HG03039 (cell line): ENCODE data around the gene CKMT1A.
A peak's percentile ranks its signal among the peaks of the same experiment; 100 is the strongest.
"Not testable (repeated sequence)": the region's sequence is repeated elsewhere in the genome, so short reads cannot be mapped to it uniquely, and the experiment has no call there.

Experiments
- ATAC-seq: cut with Tn5 transposase; IDR thresholded peaks from one replicate; pipeline ENCODE4 v1.9.1; 2021; ENCODE audit warnings: mild to moderate bottlenecking, moderate library complexity; ENCODE audit not compliant: unreplicated experiment

Gene CKMT1A

GRCh38 chr15:43693148-43694022, at the start of gene CKMT1A:
TSS of gene CKMT1A (plus strand) at chr15:43693859. CDS start at chr15:43694051, 192 bp downstream.
- not testable (repeated sequence) for ATAC-seq

GRCh38 chr15:43648649-43649429, 44.8 kb upstream of the CKMT1A start, which contains the start of gene CATSPER2:
TSS of gene CATSPER2 (minus strand) at chr15:43648844. CDS start at chr15:43648061, 783 bp downstream.
- ATAC-seq, result no peak

- ATAC-seq, result not testable (repeated sequence)
Observed at GRCh38 chr15:43649430-43649926, 44.2 kb upstream of the CKMT1A start.

- not testable (repeated sequence) for ATAC-seq
Observed at GRCh38 chr15:43659727-43660126, 33.9 kb upstream of the CKMT1A start.

- not testable (repeated sequence) for ATAC-seq
Observed at GRCh38 chr15:43662293-43662692, 31.4 kb upstream of the CKMT1A start.

GRCh38 chr15:43663333-43663732, 30.3 kb upstream of the CKMT1A start:
- not testable (repeated sequence) for ATAC-seq

- ATAC-seq, result not testable (repeated sequence)
Observed at GRCh38 chr15:43666177-43666576, 27.5 kb upstream of the CKMT1A start.

- not testable (repeated sequence) for ATAC-seq
Observed at GRCh38 chr15:43674175-43674574, 19.5 kb upstream of the CKMT1A start.

GRCh38 chr15:43689604-43690301, 3.9 kb upstream of the CKMT1A start:
- peak; percentile 96 for ATAC-seq

- ATAC-seq, result not testable (repeated sequence)
Observed at GRCh38 chr15:43692679-43693078, 980 bp upstream of the CKMT1A start.

GRCh38 chr15:43702174-43702573, 8.5 kb downstream of the CKMT1A start:
- ATAC-seq, result no peak

GRCh38 chr15:43702701-43703424, 9.2 kb downstream of the CKMT1A start:
- ATAC-seq, result no peak

- not testable (repeated sequence) for ATAC-seq
Observed at GRCh38 chr15:43710431-43711131, 16.9 kb downstream of the CKMT1A start.

GRCh38 chr15:43723151-43723550, 29.5 kb downstream of the CKMT1A start:
- ATAC-seq, result no peak

GRCh38 chr15:43726306-43726705, 32.6 kb downstream of the CKMT1A start:
- not testable (repeated sequence) for ATAC-seq

GRCh38 chr15:43728053-43728725, 34.5 kb downstream of the CKMT1A start:
- not testable (repeated sequence) for ATAC-seq

- peak; percentile 35 for ATAC-seq
Observed at GRCh38 chr15:43735416-43735815, 41.8 kb downstream of the CKMT1A start.

- peak; percentile 80 for ATAC-seq
Observed at GRCh38 chr15:43746245-43746902, 52.7 kb downstream of the CKMT1A start, which contains the start of gene PDIA3. TSS of gene PDIA3 (plus strand) at chr15:43746438. CDS start at chr15:43746540, 102 bp downstream.
